ENCODE results near the gene MYH1.

Gene MYH1

GRCh38 chr17:10513299-10514067, 4.9 kb downstream of the MYH1 start:
- Histone ChIP-seq H3F3A (ENCODE audit: insufficient read depth) (no peaks in the 10 kb centered on the region), H3K9me2 (replicated peaks; ENCODE audit: insufficient read depth, low read length) (no peaks in the 10 kb centered on the region), H3K9ac (ENCODE audit: low read length) (no peak overlapping the region), H3K27me3 (ENCODE audit: low read length) (no peaks in the 10 kb centered on the region), H3K79me2 (ENCODE audit: insufficient read depth, low read length) (no peaks in the 10 kb centered on the region), H3K9me3 (ENCODE audit: insufficient read depth, low read length) (no peaks in the 10 kb centered on the region), H2AFZ (ENCODE audit: low read depth, low read length, severe bottlenecking) (no peak overlapping the region), H4K20me1 (ENCODE audit: low read depth, low read length) (no peaks in the 10 kb centered on the region), H3K36me3 (ENCODE audit: low read length) (no peaks in the 10 kb centered on the region), H3K4me2 (ENCODE audit: low read depth, low read length, poor library complexity, severe bottlenecking) (no peak overlapping the region), H3K27ac (ENCODE audit: low read depth, low read length) (no peak overlapping the region), H3K4me3 (ENCODE audit: insufficient read depth, low read length, poor library complexity, severe bottlenecking) (no peak overlapping the region)
- TF ChIP-seq CTCF (IDR thresholded peaks at IDR 0.05; ENCODE audit: insufficient read depth, low read length, poor library complexity, severe bottlenecking) (no peak), EZH2phosphoT487 (conservative IDR thresholded peaks at IDR 0.05; ENCODE audit: low read length) (no peak)

GRCh38 chr17:10512856-10513255, 5.5 kb downstream of the MYH1 start:
- no peak overlapping the region for H3K9ac ChIP-seq (ENCODE audit: low read length)
- no peaks in the 10 kb centered on the region for H4K20me1 ChIP-seq (ENCODE audit: low read depth, low read length)
- no peak for TF ChIP-seq EZH2phosphoT487 (conservative IDR thresholded peaks at IDR 0.05; ENCODE audit: low read length)
- TF ChIP-seq CTCF (IDR thresholded peaks at IDR 0.05; ENCODE audit: insufficient read depth, low read length, poor library complexity, severe bottlenecking): no peak
- no peaks in the 10 kb centered on the region for H3K9me2 ChIP-seq (replicated peaks; ENCODE audit: insufficient read depth, low read length)
- no peak overlapping the region for H2AFZ ChIP-seq (ENCODE audit: low read depth, low read length, severe bottlenecking)
- no peaks in the 10 kb centered on the region for H3F3A ChIP-seq (ENCODE audit: insufficient read depth)
- H3K79me2 ChIP-seq (ENCODE audit: insufficient read depth, low read length): no peaks in the 10 kb centered on the region
- no peaks in the 10 kb centered on the region for H3K36me3 ChIP-seq (ENCODE audit: low read length)
- H3K4me3 ChIP-seq (ENCODE audit: insufficient read depth, low read length, poor library complexity, severe bottlenecking): no peak overlapping the region
- no peaks in the 10 kb centered on the region for H3K27me3 ChIP-seq (ENCODE audit: low read length)
- no peak overlapping the region for H3K4me2 ChIP-seq (ENCODE audit: low read depth, low read length, poor library complexity, severe bottlenecking)
- no peak overlapping the region for H3K27ac ChIP-seq (ENCODE audit: low read depth, low read length)
- no peaks in the 10 kb centered on the region for H3K9me3 ChIP-seq (ENCODE audit: insufficient read depth, low read length)

GRCh38 chr17:10499950-10500349, 18.4 kb downstream of the MYH1 start:
- Histone ChIP-seq H3K4me3 (ENCODE audit: insufficient read depth, low read length, poor library complexity, severe bottlenecking) (no peak overlapping the region), H3K9me3 (ENCODE audit: insufficient read depth, low read length) (no peaks in the 10 kb centered on the region), H3K27me3 (ENCODE audit: low read length) (no peaks in the 10 kb centered on the region), H3K36me3 (ENCODE audit: low read length) (no peaks in the 10 kb centered on the region), H3K4me2 (ENCODE audit: low read depth, low read length, poor library complexity, severe bottlenecking) (no peak overlapping the region), H3K9me2 (replicated peaks; ENCODE audit: insufficient read depth, low read length) (no peaks in the 10 kb centered on the region), H2AFZ (ENCODE audit: low read depth, low read length, severe bottlenecking) (no peak overlapping the region), H3F3A (ENCODE audit: insufficient read depth) (no peaks in the 10 kb centered on the region), H4K20me1 (ENCODE audit: low read depth, low read length) (no peaks in the 10 kb centered on the region), H3K79me2 (ENCODE audit: insufficient read depth, low read length) (no peaks in the 10 kb centered on the region), H3K9ac (ENCODE audit: low read length) (no peak overlapping the region), H3K27ac (ENCODE audit: low read depth, low read length) (no peak overlapping the region)
- no peak for TF ChIP-seq EZH2phosphoT487 (conservative IDR thresholded peaks at IDR 0.05; ENCODE audit: low read length)
- TF ChIP-seq CTCF (IDR thresholded peaks at IDR 0.05; ENCODE audit: insufficient read depth, low read length, poor library complexity, severe bottlenecking): no peak
